ENCODE data around the gene SIPA1.

SIPA1 gene

DNA sequence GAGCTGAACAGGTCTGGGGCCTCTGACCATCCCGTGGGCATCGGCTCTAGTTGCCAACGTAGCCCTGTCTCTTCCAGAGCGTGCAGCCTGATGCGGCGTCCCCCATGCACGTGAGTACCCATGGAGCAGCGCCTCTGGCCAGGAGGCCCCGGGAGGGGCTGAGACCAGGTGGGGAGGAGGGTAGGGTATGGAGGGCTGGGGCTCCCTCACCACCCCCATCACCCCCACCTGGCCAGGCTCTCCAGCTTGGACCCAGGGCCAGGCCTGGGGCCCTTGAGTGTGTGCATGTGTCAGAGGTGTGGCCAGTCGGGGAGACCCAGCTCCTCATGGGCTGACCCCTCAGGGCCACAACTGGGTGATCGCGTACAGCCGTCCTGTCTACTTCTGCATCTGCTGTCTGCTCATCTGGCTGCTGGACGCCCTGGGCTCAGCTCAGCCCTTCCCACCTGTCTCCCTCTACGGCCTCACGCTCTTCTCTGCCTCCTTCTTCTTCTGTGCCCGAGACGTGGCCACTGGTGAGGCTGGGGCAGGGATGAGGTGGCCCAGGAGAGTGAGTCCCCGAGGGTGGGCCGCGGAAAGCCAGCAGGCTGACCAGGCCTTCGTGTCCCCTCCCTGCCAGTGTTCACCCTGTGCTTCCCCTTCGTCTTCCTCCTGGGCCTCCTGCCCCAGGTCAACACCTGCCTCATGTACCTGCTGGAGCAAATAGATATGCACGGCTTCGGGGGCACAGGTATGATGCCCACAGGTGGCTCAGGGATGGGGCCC, 13.9 kb upstream of the SIPA1 start:
- TF ChIP-seq GATA2 (IDR thresholded peaks at IDR 0.05; ENCODE audit: low read depth, low read length), result no peak
- TF ChIP-seq GATA3 (IDR thresholded peaks at IDR 0.05; ENCODE audit: low read depth, low read length), result no peak

DNA sequence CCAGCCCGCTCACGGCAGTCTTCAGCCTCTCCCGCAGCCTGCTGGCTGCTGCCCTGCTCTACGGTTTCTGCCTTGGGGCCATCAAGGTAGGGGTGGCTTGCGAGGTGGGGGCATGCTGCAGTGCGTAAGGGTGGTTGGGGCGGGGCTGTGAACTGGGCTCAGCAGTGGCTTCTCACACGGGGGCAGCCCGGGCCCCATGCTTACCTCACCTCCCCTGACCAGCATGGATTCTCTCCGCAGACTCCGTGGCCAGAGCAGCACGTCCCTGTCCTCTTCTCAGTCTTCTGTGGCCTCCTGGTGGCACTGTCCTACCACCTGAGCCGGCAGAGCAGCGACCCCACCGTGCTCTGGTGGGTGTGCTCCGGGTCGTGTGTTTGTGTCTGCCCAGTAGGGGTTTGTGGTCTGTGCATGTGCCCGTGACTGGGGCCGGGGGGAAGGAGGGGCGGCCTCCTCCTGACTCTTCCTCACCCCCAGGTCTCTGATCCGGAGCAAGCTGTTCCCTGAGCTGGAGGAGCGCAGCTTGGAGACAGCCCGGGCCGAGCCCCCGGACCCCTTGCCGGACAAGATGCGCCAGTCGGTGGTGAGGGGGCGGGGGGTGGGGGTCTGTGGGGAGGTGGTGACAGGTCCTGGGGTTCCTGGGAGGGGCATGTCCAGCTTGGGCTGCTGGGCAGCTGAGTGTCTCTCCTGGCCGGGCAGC, 12.8 kb upstream of the SIPA1 start:
- TF ChIP-seq GATA2 (IDR thresholded peaks at IDR 0.05; ENCODE audit: low read depth, low read length) (no peak), GATA3 (IDR thresholded peaks at IDR 0.05; ENCODE audit: low read depth, low read length) (no peak)

DNA sequence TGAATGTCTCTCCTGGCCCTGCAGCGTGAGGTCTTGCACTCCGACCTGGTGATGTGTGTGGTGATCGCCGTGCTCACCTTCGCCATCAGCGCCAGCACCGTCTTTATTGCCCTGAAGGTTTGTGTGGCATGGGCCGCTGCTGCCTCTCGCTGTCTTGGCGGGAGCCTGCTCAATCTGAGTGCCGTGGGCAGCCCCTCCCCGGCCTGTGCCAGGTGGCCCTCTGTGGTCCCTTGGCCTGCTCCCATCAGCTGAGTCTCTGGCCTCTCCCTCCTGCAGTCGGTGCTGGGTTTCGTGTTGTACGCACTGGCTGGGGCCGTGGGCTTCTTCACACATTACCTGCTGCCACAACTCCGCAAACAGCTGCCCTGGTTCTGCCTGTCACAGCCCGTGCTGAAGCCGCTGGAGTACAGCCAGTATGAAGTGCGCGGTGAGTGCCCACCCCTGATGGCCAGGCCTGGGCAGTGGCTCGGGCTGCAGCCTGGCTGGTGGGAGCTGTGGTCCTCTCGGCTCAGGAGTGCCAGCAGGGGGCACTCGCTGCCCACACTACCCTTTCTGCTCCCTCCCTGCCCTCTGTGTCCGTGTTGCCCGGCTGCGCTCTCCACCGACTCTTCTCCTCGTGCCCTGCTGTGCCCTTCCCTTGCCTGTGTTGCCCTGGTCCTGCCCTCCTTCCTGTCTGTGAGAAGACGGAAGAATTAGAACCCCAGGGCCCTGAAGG, 12.1 kb upstream of the SIPA1 start:
- TF ChIP-seq GATA3 (IDR thresholded peaks at IDR 0.05; ENCODE audit: low read depth, low read length) (no peak), GATA2 (IDR thresholded peaks at IDR 0.05; ENCODE audit: low read depth, low read length) (no peak)

DNA sequence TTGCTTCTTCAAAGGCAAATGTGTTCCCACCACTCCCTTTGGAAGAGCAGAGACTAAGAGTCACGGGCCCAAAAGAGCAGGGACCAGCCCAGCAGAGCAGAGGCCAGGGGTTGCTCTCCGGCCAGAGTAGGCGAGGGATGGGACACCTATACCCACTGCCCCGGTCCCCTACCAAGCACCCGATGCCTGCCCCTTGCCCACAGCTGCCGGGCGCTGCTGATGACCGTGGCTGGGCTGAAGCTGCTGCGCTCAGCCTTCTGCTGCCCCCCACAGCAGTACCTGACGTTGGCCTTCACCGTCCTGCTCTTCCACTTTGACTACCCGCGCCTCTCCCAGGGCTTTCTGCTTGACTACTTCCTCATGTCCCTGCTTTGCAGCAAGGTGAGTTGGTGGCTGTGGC, 10.7 kb upstream of the SIPA1 start:
- no peak for TF ChIP-seq GATA3 (IDR thresholded peaks at IDR 0.05; ENCODE audit: low read depth, low read length)
- TF ChIP-seq GATA2 (IDR thresholded peaks at IDR 0.05; ENCODE audit: low read depth, low read length), result no peak

DNA sequence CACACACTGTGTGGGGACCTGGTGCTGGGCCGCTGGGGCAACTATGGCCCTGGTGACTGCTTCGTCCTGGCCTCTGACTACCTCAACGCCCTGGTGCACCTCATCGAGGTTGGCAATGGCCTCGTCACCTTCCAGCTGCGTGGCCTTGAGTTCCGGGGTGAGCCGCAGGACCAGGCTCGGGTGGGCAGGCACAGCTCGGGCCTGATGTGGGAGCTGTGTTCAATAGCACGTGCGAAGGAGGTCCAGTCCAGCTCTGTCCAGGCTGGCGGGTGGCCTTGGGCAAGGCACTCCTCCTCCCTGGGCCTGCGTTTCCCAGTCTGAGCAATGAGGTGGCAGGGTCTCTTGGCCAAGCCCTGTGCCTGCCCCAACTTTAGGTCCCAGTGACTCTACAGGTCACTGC, 8.3 kb upstream of the SIPA1 start:
- TF ChIP-seq GATA2 (IDR thresholded peaks at IDR 0.05; ENCODE audit: low read depth, low read length), result no peak
- TF ChIP-seq GATA3 (IDR thresholded peaks at IDR 0.05; ENCODE audit: low read depth, low read length), result no peak

DNA sequence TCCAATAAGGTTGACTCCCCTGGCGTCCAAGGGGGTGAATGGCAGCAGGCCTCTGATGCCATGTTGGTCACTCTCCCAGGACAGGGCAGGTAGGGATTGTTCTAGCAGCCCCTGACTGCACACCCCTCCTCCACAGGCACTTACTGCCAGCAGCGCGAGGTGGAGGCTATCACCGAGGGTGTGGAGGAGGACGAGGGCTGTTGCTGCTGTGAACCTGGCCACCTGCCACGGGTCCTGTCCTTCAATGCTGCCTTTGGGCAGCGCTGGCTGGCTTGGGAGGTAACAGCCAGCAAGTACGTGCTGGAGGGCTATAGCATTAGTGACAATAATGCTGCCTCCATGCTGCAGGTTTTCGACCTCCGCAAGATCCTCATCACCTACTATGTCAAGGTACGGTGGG, 7.7 kb upstream of the SIPA1 start:
- no peak for TF ChIP-seq GATA3 (IDR thresholded peaks at IDR 0.05; ENCODE audit: low read depth, low read length)
- TF ChIP-seq GATA2 (IDR thresholded peaks at IDR 0.05; ENCODE audit: low read depth, low read length), result no peak

DNA sequence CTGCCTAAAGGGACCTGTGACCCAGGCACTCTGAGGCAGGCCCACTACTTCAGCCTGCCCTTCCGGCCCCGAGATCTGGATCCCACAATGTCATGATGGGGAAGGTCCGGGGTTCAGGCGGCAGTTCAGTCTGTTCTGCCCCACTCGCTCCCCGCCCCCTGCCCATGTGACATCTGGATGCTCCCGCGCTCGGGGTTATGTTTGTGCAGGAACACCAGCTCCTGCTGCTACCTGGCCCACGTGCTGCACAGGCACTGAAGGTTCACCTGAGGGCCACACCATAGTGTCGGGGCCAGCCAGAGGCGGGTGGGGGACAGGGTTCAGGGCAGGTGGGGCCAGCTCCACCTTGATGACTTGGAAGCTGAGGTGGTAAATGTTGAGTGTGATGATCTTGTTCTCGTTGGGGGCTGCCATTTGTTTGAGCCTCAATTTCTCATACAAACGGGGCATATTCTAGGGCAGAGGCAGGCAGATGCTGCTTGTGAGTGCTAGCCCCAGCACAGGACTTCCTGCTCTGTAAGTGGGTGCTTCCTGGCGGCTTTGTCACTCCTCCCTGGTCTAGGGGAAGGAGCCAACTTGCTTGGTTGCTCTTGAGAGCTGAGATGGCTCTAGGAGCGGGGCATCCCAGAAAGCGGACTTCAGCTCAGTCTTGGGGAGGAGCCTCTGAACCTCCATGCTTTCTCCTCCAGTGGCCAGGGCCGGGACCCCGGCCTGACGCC, 4.4 kb upstream of the SIPA1 start:
- no peak for TF ChIP-seq GATA2 (IDR thresholded peaks at IDR 0.05; ENCODE audit: low read depth, low read length)
- TF ChIP-seq GATA3 (IDR thresholded peaks at IDR 0.05; ENCODE audit: low read depth, low read length), result no peak

DNA sequence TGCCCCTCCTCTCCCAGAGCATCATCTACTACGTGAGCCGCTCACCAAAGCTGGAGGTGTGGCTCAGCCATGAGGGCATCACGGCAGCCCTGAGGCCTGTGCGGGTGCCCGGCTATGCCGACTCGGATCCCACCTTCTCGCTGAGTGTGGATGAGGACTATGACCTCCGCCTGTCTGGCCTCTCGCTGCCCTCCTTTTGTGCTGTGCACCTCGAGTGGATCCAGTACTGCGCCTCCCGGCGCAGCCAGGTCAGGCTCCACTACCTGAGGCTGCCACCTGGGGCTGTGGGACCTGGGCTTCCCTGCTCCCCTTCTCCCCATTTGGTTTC, 3.8 kb upstream of the SIPA1 start:
- TF ChIP-seq GATA2 (IDR thresholded peaks at IDR 0.05; ENCODE audit: low read depth, low read length) (no peak), GATA3 (IDR thresholded peaks at IDR 0.05; ENCODE audit: low read depth, low read length) (no peak)

DNA sequence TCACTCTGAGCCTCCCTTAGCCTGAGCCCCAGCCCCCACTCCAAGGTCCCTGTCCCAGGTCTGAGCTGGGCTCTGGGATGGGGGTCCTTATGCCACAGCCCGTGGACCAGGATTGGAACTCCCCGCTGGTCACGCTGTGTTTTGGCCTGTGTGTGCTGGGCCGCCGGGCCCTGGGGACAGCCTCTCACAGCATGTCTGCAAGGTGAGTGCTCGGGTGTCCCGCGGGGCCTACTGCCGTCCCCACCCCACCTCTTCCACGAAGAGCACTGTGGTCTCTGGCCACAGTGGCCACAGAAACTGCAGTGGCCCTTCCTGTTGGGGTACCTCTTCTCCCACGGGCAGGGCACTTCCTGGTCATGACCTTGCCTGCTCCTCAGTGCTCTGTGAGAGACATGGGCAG, 3.5 kb upstream of the SIPA1 start:
- TF ChIP-seq GATA2 (IDR thresholded peaks at IDR 0.05; ENCODE audit: low read depth, low read length) (no peak), GATA3 (IDR thresholded peaks at IDR 0.05; ENCODE audit: low read depth, low read length) (no peak)

DNA sequence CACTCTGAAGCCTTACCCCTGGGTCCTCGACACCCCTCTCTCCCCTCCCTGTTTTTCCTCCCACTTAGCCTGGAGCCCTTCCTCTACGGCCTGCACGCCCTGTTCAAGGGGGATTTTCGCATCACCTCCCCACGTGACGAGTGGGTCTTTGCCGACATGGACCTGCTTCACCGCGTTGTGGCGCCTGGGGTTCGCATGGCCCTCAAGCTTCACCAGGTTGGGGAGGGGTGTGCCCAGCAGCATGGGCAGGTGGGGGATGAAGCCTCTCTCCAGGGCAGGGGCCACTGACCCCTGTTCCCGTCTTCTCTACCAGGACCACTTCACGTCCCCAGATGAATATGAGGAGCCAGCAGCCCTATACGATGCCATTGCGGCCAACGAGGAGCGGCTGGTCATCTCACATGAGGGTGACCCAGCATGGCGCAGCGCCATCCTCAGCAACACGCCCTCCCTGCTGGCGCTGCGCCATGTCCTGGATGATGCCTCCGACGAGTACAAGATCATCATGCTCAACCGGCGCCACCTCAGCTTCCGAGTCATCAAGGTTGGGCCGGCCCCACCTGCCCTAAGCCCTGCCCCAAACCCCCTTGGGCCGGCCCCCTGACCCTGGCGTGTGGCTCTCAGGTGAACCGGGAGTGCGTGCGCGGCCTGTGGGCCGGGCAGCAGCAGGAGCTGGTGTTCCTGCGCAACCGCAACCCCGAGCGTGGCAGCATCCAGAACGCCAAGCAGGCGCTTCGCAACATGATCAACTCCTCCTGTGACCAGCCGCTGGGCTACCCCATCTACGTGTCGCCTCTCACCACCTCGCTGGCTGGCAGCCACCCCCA, 2.8 kb upstream of the SIPA1 start:
- TF ChIP-seq GATA2 (IDR thresholded peaks at IDR 0.05; ENCODE audit: low read depth, low read length), result no peak
- no peak for TF ChIP-seq GATA3 (IDR thresholded peaks at IDR 0.05; ENCODE audit: low read depth, low read length)

DNA sequence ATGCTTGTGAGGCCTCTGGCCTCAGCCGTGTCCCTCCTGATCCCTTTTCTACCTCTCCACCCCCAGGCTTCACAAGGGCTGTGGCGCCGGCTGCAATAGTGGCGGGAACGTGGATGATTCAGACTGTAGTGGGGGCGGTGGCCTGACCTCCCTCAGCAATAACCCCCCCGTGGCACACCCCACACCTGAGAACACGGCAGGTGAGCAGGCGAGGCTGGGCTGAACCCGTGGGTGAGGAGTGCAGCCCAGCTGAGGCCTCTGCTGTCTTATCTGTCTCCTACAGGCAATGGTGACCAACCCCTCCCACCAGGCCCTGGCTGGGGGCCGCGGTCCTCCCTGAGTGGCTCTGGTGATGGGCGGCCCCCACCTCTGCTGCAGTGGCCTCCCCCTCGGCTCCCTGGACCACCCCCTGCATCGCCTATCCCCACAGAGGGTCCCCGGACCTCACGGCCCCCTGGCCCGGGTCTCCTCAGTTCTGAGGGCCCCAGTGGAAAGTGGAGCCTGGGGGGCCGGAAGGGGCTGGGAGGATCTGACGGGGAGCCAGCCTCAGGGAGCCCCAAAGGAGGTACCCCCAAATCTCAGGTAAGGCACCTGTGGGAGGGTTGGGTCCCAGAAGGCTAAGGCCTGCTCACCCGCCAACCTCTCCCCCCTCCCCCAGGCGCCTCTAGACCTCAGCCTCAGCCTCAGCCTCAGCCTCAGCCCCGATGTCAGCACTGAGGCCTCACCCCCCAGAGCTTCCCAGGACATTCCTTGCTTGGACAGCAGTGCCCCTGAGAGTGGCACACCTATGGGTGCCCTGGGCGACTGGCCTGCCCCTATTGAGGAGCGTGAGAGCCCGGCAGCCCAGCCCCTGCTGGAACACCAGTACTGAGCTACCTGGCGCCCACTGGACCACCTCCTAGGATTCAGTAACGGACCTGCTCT, 1.5 kb upstream of the SIPA1 start:
- no peak for TF ChIP-seq GATA3 (IDR thresholded peaks at IDR 0.05; ENCODE audit: low read depth, low read length)
- no peak for TF ChIP-seq GATA2 (IDR thresholded peaks at IDR 0.05; ENCODE audit: low read depth, low read length)

DNA sequence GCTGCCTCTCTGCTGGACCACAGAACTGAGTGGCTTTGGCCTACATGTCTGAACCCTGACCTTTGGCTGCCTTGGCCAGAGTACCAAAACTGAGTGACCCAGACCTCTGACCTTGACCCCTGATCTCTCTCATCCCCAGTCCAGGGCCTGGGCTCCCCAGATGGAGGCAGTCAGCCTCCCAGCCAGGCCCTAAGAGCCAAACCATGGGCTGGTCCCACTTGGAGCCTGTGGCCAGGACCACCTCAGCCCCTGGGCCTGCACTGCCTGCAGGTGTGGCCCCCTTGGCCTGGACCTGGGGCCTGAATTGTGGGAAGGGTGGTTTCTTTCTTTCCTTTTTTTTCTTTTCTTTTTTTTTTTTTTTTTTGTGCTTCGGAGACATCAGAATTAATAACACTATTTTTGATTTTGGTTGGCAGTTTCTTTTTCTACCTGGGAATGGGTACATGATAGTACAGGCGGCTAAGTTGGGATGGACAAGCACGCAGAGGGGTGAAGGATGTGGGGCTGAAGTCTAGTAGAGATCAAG, 806 bp upstream of the SIPA1 start:
- no peak for TF ChIP-seq GATA3 (IDR thresholded peaks at IDR 0.05; ENCODE audit: low read depth, low read length)
- TF ChIP-seq GATA2 (IDR thresholded peaks at IDR 0.05; ENCODE audit: low read depth, low read length), result no peak
